DND-41 (cell line): Measurements from ENCODE around the gene CTDSPL2.

Experiments
- CTCF ChIP-seq: IDR thresholded peaks from 2 replicates; pipeline ENCODE4 v1.5.1; 2012; ENCODE audit warnings: borderline replicate concordance, low read length, moderate library complexity, mild to moderate bottlenecking; ENCODE audit not compliant: poor library complexity, severe bottlenecking; ENCODE audit errors: extremely low read depth
- EZH2 ChIP-seq: IDR thresholded peaks from 3 replicates; pipeline ENCODE4 v1.6.1; 2012; ENCODE audit warnings: borderline replicate concordance, low read depth, mild to moderate bottlenecking, moderate library complexity, low read length, inconsistent platforms; ENCODE audit not compliant: severe bottlenecking

DNA sequence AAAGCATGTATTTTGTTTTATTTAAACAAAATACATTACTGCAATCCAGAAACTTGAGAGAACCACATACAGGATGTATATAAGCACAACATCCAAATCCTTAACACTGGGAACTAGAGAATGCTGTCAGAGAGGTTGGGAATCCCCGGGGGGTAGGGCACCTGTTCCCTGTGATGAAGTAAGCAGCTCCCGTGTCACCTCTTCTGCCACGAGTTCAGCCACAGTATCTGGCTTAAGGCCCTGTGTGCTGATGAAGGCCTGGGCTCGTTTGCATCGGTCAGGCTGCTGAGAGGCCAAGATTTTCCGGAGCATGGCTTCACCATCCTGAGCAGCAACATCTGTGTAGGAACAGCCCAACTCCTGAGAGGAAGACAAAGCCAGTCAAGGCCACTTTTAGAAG lies 146.0 kb downstream of the CTDSPL2 start:
- no peak for TF ChIP-seq CTCF
- TF ChIP-seq EZH2, result no peak
